Pancreas (tissue), 10 donors: ENCODE data around the gene ZBTB7C. TPM values are rescaled to one million over a fixed set of nuclear protein-coding genes. Genes with fewer than 3 reads are reported as not detected.

ENCODE experiments used
- ATAC-seq, 4 donors: fragments of 200-7000 bp; cut with Tn5 transposase; one replicate each; pipeline versions ENCODE4 v1.8.0 to v1.9.1; 2020; ENCODE audit warnings: mild to moderate bottlenecking in 4 of 4, moderate library complexity in 4 of 4
- DNase-seq, 6 donors: peaks; one replicate each; pipeline ENCODE4 v3.0.0-alpha.2; 2020
- FAIRE-seq: peaks from 2 replicates; lab custom pipeline; 2012; peaks lifted over from hg19 to GRCh38; lab: Jason Lieb, UNC
- H3K27ac ChIP-seq, 4 donors: fragments of 200-600 bp; sonication (generic); 1 replicate in 3 of 4; 2 replicates in 1 of 4; pipeline versions ENCODE4 v1.5.0 to v1.8.0; 2020
- H3K27me3 ChIP-seq, 4 donors: fragments of 200-600 bp; one replicate each; pipeline ENCODE4 v1.8.0; 2021
- H3K36me3 ChIP-seq, 3 donors: fragments of 200-600 bp; sonication (generic) in 1 of 3; one replicate each; pipeline versions ENCODE4 v1.5.0 to v1.8.0; 2020 to 2021
- H3K4me1 ChIP-seq, 3 donors: fragments of 200-600 bp; one replicate each; pipeline ENCODE4 v1.8.0; 2021
- H3K4me3 ChIP-seq, 4 donors: fragments of 200-600 bp; sonication (generic) in 2 of 4; one replicate each; pipeline versions ENCODE4 v1.5.0 to v1.8.0; 2020 to 2021
- H3K9me3 ChIP-seq, 4 donors: fragments of 200-600 bp; one replicate each; pipeline ENCODE4 v1.8.0; 2021
- CTCF ChIP-seq, 4 donors: fragments of 200-600 bp; sonication (generic) in 3 of 4; IDR thresholded peaks; one replicate each; pipeline versions ENCODE4 v1.5.0 to v1.8.0; 2021; ENCODE audit warnings: antibody characterized with exemption in 4 of 4
- WGBS, 2 donors: extraction: QIAGEN DNeasy Blood & Tissue Kit; methylation state at CpG; one replicate each; pipeline ENCODE4 v1.1.7; 2013; 5-methylcytosine and 5-hydroxymethylcytosine counted together
- intact Hi-C, 3 donors: fragments of 100-400 bp; cut with DNase I; formaldehyde crosslinking; loops; one replicate each; pipeline versions ENCODE4 v1.11.1 to v1.14.2; 2022
- polyA plus RNA-seq, 2 donors: library from polyadenylated mRNA; stranded (reverse); fragments of 200-250 nt; gene quantifications; one replicate each; pipeline ENCODE4 v1.2.3, GENCODE V29; 2013
- total RNA-seq, 6 donors: library from RNA; stranded (reverse); fragmentation: NEBNext Ultra II Directional in 4 of 6; extraction: Animal tissue kit (Norgen Biotek cat#: 25700) in 4 of 6; gene quantifications; one replicate each; pipeline versions ENCODE4 v1.2.1 to v1.2.4, GENCODE V29; 2021 to 2023
- donor health status: healthy with polysubstance abuse.
- donor health status: DM: no; HTN: no; CAD: no; lungs with moderate emphysema.
- donor health status: DM: no; HTN: no; CAD: no.
- donor health status: control.
- donor health status: control.
- donor health status: Bipolar disorder and iron deficiency.
- donor health status: DM: yes; HTN: yes; CAD: no.
- donor health status: DM: no; HTN: no; CAD: no.
- donor health status: DM: no; HTN: no; CAD: no.
- donor health status: DM: yes; HTN: yes; CAD: no.

The ZBTB7C gene
- total and polyA plus RNA-seq, 8 donors: 0.35 to 1.7 (median 0.91) TPM

- Histone ChIP-seq H3K36me3 (no peaks in the 10 kb centered on the region), H3K4me1 (no peaks in the 10 kb centered on the region), H3K4me3 (no peak overlapping the region), H3K9me3 (no peaks in the 10 kb centered on the region), H3K27me3 (no peaks in the 10 kb centered on the region), H3K27ac (no peak overlapping the region)
- DNase-seq (no peak), FAIRE-seq (no peak), ATAC-seq (no peak)
- intact Hi-C loops: no loop called here
- TF ChIP-seq CTCF (IDR thresholded peaks at IDR 0.05): no peak
- 50 to 56% methylated on average over 3 of the region's 3 CpGs for WGBS, 2 donors
Observed at GRCh38 chr18:48199399-48199798, 209.8 kb downstream of the ZBTB7C start.

- intact Hi-C loops: no loop called here
- no peaks in the 10 kb centered on the region for H3K4me1 ChIP-seq
- no peak for FAIRE-seq
Observed at GRCh38 chr18:48197819-48198218, 211.4 kb downstream of the ZBTB7C start.

GRCh38 chr18:48195787-48196186, 213.4 kb downstream of the ZBTB7C start:
- FAIRE-seq (no peak), DNase-seq (no peak), ATAC-seq (no peak)
- H3K36me3 ChIP-seq: no peaks in the 10 kb centered on the region
- no peaks in the 10 kb centered on the region for H3K9me3 ChIP-seq
- H3K4me1 ChIP-seq: no peaks in the 10 kb centered on the region
- H3K4me3 ChIP-seq: no peak overlapping the region
- no peak overlapping the region for H3K27ac ChIP-seq
- intact Hi-C loops: no loop called here
- no peak for TF ChIP-seq CTCF (IDR thresholded peaks at IDR 0.05)
- no peaks in the 10 kb centered on the region for H3K27me3 ChIP-seq

More at GRCh38 chr18:48197819-48198218, 211.4 kb downstream of the ZBTB7C start:
- no peaks in the 10 kb centered on the region for H3K27me3 ChIP-seq
- WGBS, 2 donors: 71 to 73% methylated on average over 2 of the region's 2 CpGs
- no peaks in the 10 kb centered on the region for H3K9me3 ChIP-seq
- no peaks in the 10 kb centered on the region for H3K36me3 ChIP-seq
- ATAC-seq (no peak), DNase-seq (no peak)
- no peak overlapping the region for H3K27ac ChIP-seq
- H3K4me3 ChIP-seq: no peak overlapping the region
- TF ChIP-seq CTCF (IDR thresholded peaks at IDR 0.05): no peak

GRCh38 chr18:48194591-48195181, 214.5 kb downstream of the ZBTB7C start:
- H3K4me3 ChIP-seq: no peak overlapping the region
- TF ChIP-seq CTCF (IDR thresholded peaks at IDR 0.05): no peak
- H3K4me1 ChIP-seq: no peaks in the 10 kb centered on the region
- H3K27ac ChIP-seq: no peak overlapping the region
- H3K36me3 ChIP-seq: no peaks in the 10 kb centered on the region
- no peak for DNase-seq
- no peak for FAIRE-seq
- H3K27me3 ChIP-seq: no peaks in the 10 kb centered on the region
- no peaks in the 10 kb centered on the region for H3K9me3 ChIP-seq
- ATAC-seq: peak in 2 of 4 donors; percentile 19 to 29
- 82 to 83% methylated on average over 4 of the region's 4 CpGs for WGBS, 2 donors
- intact Hi-C loops: no loop called here
